ENCODE data around the gene ARHGEF7. TPM values are rescaled to one million over a fixed set of nuclear protein-coding genes. Genes with fewer than 3 reads are reported as not detected.
A peak's percentile ranks its signal among the peaks of the same experiment; 100 is the strongest.

Gene ARHGEF7
- polyA plus RNA-seq, 3 donors from 2014 or later: 7.8 to 16.4 (median 7.9) TPM

DNA sequence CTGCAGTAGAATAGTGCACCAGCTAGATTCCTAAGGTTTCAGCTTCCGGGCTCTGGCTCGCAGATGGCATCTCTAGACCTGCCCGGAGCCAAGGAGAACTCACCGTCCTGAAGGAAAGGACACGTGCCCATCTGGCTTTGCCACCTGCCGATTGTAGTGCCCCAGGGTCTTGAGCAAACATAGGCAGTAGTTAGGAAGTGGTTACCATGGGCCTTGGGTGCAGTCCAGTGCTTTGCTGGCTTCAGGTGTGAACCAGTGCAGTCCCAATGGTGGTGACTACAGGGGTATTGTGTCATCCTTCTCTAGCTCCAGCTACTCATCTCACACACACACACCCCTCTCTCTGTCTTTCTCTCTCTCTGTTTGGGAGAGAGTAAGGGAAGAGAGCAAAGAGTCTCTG lies 143.9 kb downstream of the ARHGEF7 start:
- peaks cover 18 to 38% of the 10 kb centered on the region in 2 donors for H3K4me1 Mint-ChIP-seq
- H3K27ac Mint-ChIP-seq: no peak overlapping the region
- no peak overlapping the region for H3K4me3 Mint-ChIP-seq
- H3K9me3 Mint-ChIP-seq: peaks cover 0 to 14% (median 6%) of the 10 kb centered on the region in 6 donors
- H3K36me3 Mint-ChIP-seq: peaks cover 30 to 49% (median 33%) of the 10 kb centered on the region in 3 donors
- peaks cover 0 to 3% (median 3%) of the 10 kb centered on the region in 3 donors for H3K27me3 Mint-ChIP-seq (ENCODE audit: low read depth in 3 of 3)
- DNase-seq: no peak

DNA sequence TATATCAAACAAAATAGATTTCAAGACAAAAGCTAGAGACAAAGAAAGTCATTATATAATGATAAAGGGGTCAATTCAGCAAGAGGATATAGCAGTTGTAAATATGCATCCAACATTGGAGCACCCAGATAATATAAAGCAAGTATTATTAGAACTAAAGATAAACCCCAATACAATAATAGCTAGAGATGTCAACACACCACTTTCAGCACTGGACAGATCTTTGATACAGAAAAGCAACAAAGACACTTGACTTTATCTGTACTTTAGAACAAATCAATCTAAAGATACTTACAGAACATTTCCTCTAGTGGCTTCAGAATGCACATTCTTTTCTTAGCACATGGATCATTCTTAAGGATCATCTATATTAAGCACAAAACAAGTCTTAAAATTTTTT lies 146.2 kb downstream of the ARHGEF7 start:
- Mint-ChIP-seq H3K9me3 (peaks cover 0 to 14% (median 6%) of the 10 kb centered on the region in 6 donors), H3K36me3 (peaks cover 26 to 39% (median 29%) of the 10 kb centered on the region in 3 donors), H3K27me3 (ENCODE audit: low read depth in 3 of 3) (peaks cover 0 to 5% (median 0%) of the 10 kb centered on the region in 3 donors), H3K4me1 (peaks cover 36 to 48% of the 10 kb centered on the region in 2 donors), H3K27ac (no peak overlapping the region), H3K4me3 (no peak overlapping the region)
- DNase-seq: no peak

DNA sequence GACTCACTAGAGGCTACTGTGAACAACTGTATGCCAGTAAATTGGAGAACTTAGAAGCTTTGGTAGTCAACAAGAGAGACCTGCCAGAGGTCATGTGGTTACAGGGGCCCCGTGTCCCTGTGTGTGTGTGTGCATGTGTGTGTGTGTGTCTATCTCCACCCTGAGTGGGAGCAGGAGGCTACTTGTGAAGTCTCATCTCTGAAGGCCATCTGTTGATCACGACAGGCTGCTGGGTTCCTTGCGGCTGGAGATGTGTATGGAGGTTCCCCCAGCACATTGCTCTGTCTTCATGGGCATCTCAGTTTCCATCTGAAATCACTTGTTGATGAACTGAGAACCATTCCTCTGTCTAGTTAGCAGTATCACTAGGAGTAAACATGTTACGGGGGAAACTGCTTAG lies 147.2 kb downstream of the ARHGEF7 start:
- Mint-ChIP-seq H3K27ac (peak overlapping the region in 2 of 6 donors; percentile 10 to 79), H3K9me3 (peaks cover 0 to 14% (median 6%) of the 10 kb centered on the region in 6 donors), H3K4me3 (no peak overlapping the region), H3K4me1 (peaks cover 38 to 46% of the 10 kb centered on the region in 2 donors), H3K36me3 (peaks cover 16 to 32% (median 22%) of the 10 kb centered on the region in 3 donors), H3K27me3 (ENCODE audit: low read depth in 3 of 3) (peaks cover 0 to 9% (median 0%) of the 10 kb centered on the region in 3 donors)
- no peak for DNase-seq

DNA sequence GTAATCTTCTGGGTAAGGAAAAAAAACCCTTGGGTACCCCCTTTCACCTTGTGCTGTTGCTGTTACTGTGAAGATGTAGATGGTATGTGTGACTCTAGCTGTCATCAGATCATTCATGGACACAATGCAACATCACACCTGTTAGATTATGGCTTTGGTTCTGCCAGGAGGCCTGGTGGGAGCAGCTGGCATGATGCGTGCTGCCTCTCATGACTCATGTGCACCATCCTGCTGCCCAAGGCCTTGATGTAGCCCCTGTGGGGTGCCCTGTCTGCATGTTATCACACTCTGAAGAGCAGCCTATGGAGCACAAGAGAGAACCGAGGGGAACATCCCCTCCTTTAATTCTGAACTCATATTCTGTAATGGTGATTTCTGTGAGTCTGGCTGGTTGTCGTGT lies 147.6 kb downstream of the ARHGEF7 start:
- peaks cover 0 to 9% (median 0%) of the 10 kb centered on the region in 3 donors for H3K27me3 Mint-ChIP-seq (ENCODE audit: low read depth in 3 of 3)
- peaks cover 0 to 14% (median 6%) of the 10 kb centered on the region in 6 donors for H3K9me3 Mint-ChIP-seq
- peaks cover 16 to 32% (median 22%) of the 10 kb centered on the region in 3 donors for H3K36me3 Mint-ChIP-seq
- peak overlapping the region in 2 of 6 donors; percentile 19 to 79 for H3K27ac Mint-ChIP-seq
- peaks cover 38 to 45% of the 10 kb centered on the region in 2 donors for H3K4me1 Mint-ChIP-seq
- no peak overlapping the region for H3K4me3 Mint-ChIP-seq
- DNase-seq: no peak

DNA sequence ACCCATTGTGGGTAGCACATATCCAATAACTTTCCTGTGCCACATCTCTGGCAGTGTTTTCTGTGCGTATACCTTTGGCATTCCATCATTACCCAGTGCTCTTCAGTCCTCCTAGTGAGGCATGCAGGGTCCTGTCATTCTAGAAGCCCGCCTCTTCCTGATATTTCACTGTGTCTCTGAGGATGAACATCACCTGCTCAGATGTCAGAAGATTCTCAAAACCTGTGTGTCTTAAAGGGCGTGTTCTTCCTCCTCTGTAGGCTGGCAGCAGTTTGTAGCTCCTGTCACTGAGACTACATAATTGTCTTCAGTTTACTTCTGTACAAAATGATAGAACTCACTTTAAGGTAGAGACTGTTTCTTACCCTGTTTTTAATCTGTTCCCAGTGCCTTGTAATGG lies 148.5 kb downstream of the ARHGEF7 start:
- peaks cover 38 to 45% of the 10 kb centered on the region in 2 donors for H3K4me1 Mint-ChIP-seq
- peaks cover 8 to 27% (median 17%) of the 10 kb centered on the region in 3 donors for H3K36me3 Mint-ChIP-seq
- H3K9me3 Mint-ChIP-seq: peaks cover 0 to 14% (median 6%) of the 10 kb centered on the region in 6 donors
- H3K4me3 Mint-ChIP-seq: no peak overlapping the region
- H3K27me3 Mint-ChIP-seq (ENCODE audit: low read depth in 3 of 3): peaks cover 0 to 9% (median 0%) of the 10 kb centered on the region in 3 donors
- DNase-seq: no peak
- H3K27ac Mint-ChIP-seq: peak overlapping the region in 2 of 6 donors; percentile 25 to 40

DNA sequence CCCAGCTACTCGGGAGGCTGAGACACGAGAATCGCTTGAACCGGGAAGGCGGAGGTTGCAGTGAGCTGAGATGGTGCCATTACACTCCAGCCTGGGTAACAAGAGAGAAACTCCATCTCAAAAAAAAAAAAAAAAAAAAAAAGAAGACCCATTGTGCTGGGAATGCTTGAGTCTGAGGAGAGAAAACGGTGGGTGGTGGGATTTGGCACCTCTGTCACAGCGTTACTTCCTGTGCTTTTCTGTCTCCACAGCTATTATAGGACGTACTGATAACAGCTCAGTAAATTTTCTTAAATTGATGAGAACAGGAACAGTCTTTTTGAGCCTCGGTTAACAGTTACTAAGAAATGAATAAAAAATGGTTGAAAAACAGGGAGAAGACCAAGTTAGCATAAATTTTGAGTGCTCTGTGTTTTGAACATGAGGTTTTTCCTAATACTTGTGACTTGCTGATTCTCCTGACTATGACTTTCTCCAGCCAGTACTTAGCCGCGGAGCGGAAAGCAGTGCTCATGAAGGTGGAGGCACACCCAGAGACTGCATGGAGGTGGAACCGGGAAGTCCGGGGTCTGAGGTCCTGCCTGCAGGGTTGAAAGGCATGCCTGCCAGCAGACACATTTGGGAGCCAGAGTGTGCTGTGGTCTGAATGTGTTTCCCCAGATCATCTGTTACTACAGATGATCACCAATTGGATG lies 150.0 kb downstream of the ARHGEF7 start:
- H3K4me1 Mint-ChIP-seq: peaks cover 36 to 50% of the 10 kb centered on the region in 2 donors
- H3K27ac Mint-ChIP-seq: peak overlapping the region in 2 of 6 donors; percentile 2 to 46

DNA sequence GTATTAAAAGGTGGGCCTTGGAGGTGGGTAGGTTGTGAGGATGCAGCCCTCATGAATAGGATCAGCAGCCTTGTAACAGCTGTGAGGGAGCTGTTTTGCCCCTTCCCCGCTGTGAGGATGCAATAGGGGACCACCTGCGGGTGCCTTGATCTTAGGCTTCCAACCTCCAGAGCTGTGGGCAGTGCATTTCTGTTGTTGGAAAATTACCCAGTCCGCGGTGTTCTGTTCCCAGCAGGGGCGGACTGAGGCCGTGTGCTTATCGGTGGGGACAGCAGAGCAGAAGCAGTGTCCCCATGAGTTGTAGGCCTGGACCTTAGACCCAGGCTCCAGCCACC lies 150.6 kb downstream of the ARHGEF7 start:
- Mint-ChIP-seq H3K9me3 (no peaks in the 10 kb centered on the region), H3K4me1 (peaks cover 38 to 55% of the 10 kb centered on the region in 2 donors), H3K27ac (no peak overlapping the region), H3K36me3 (peaks cover 0 to 18% (median 7%) of the 10 kb centered on the region in 3 donors), H3K4me3 (no peak overlapping the region), H3K27me3 (ENCODE audit: low read depth in 3 of 3) (peaks cover 0 to 8% (median 0%) of the 10 kb centered on the region in 3 donors)
- no peak for DNase-seq

More for the DNA sequence above, 150.0 kb downstream of the ARHGEF7 start:
- Mint-ChIP-seq H3K36me3 (peaks cover 0 to 18% (median 10%) of the 10 kb centered on the region in 3 donors), H3K4me3 (peak overlapping the region in 2 of 5 donors; percentile 4 to 18), H3K9me3 (peaks cover 0 to 2% (median 0%) of the 10 kb centered on the region in 6 donors), H3K27me3 (ENCODE audit: low read depth in 3 of 3) (peaks cover 0 to 8% (median 0%) of the 10 kb centered on the region in 3 donors)
- DNase-seq: no peak

DNA sequence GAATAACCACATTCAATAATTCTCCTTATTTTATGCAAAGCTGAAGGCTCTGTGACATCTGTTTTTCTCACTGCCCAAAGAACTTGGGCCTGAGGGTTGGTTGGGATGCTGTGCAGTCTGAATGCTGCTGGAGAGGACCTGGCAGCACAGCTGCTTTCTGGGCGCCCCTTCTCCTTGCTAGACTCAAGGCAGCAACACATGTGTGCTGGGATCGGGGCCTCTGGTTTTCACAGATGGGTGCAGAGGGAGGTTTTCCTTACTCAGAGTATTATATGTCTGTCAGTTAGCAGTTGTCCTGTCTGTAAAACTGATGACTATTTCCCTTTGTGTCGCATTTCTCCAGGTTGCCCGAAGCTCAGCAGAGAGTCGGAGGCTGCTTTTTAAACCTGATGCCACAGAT lies 152.1 kb downstream of the ARHGEF7 start:
- DNase-seq: no peak
- Mint-ChIP-seq H3K27me3 (ENCODE audit: low read depth in 3 of 3) (peaks cover 0 to 9% (median 0%) of the 10 kb centered on the region in 3 donors), H3K36me3 (peaks cover 0 to 18% (median 7%) of the 10 kb centered on the region in 3 donors), H3K9me3 (no peaks in the 10 kb centered on the region), H3K27ac (no peak overlapping the region), H3K4me3 (no peak overlapping the region), H3K4me1 (peaks cover 36 to 50% of the 10 kb centered on the region in 2 donors)

DNA sequence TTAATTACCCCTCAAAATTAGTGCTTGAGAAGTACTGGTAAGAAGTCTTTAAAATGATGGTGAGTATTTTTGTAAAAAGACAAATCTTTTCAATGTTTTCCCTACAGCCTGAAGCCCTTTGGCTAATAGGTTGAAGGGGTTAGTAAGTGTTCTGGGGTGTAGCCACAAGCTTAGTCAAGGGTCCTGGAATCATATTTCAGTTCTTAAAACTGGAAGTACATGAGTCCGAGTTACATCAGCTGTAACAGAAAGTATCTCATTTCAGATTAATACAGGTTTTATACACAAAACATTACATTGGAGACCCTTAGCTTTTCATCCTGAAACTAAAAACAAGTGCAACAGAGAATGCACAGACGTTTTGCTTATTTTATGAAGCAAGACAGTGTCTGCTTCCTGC lies 152.7 kb downstream of the ARHGEF7 start:
- Mint-ChIP-seq H3K27ac (no peak overlapping the region), H3K36me3 (peaks cover 0 to 18% (median 7%) of the 10 kb centered on the region in 3 donors)

DNA sequence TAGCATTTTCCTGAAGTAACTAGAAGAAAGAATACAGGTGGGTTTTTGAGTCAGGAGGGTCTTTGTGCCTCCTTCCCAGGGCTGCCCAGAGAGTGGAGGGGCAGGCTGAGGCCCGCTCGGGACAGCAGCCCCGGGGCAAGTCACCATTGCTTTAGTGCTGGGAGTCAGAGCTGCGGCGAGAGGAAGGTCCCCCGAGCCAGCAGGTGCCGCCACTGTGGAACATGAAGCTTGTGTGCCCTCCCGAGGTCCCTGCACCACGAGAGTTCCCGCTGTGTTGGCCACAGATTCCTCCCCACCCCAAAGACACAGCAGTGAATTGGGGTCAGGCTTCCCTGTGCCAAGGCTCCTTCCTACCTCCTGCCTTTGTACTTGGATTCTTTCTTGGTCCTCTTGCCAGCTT lies 154.4 kb downstream of the ARHGEF7 start:
- Mint-ChIP-seq H3K4me1 (peaks cover 18 to 34% of the 10 kb centered on the region in 2 donors), H3K4me3 (no peak overlapping the region), H3K36me3 (peaks cover 0 to 19% (median 8%) of the 10 kb centered on the region in 3 donors), H3K9me3 (no peaks in the 10 kb centered on the region), H3K27me3 (ENCODE audit: low read depth in 3 of 3) (peaks cover 0 to 8% (median 0%) of the 10 kb centered on the region in 3 donors), H3K27ac (no peak overlapping the region)
- DNase-seq: no peak

More for the DNA sequence above, 152.7 kb downstream of the ARHGEF7 start:
- no peak overlapping the region for H3K4me3 Mint-ChIP-seq
- H3K9me3 Mint-ChIP-seq: no peaks in the 10 kb centered on the region
- DNase-seq: no peak
- H3K27me3 Mint-ChIP-seq (ENCODE audit: low read depth in 3 of 3): peaks cover 0 to 9% (median 0%) of the 10 kb centered on the region in 3 donors
- peaks cover 32 to 49% of the 10 kb centered on the region in 2 donors for H3K4me1 Mint-ChIP-seq

DNA sequence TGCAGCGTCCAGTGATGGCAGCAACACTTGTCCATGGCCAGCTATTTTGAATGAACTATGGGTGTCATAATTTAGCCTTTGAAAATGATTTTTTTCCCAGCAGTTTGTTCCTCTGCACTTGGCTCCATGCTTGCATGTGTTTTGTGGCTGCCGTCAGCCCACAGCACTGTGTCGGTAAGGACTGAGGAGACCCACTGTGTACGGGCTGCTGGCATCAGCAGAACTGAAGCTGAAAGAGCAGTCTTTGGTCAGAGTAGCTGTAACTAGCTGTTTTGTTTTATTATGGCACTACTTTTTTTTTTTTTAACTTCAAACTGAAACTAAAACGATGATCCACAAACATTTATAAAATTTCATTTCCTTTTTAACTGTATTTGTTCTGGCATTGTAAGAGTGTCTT lies 155.0 kb downstream of the ARHGEF7 start:
- H3K4me3 Mint-ChIP-seq: no peak overlapping the region
- no peaks in the 10 kb centered on the region for H3K9me3 Mint-ChIP-seq
- H3K27ac Mint-ChIP-seq: peak overlapping the region in 1 of 6 donors; percentile 49
- peaks cover 0 to 8% (median 0%) of the 10 kb centered on the region in 3 donors for H3K27me3 Mint-ChIP-seq (ENCODE audit: low read depth in 3 of 3)
- H3K36me3 Mint-ChIP-seq: peaks cover 0 to 22% (median 11%) of the 10 kb centered on the region in 3 donors
- DNase-seq: no peak
- peaks cover 12 to 28% of the 10 kb centered on the region in 2 donors for H3K4me1 Mint-ChIP-seq

DNA sequence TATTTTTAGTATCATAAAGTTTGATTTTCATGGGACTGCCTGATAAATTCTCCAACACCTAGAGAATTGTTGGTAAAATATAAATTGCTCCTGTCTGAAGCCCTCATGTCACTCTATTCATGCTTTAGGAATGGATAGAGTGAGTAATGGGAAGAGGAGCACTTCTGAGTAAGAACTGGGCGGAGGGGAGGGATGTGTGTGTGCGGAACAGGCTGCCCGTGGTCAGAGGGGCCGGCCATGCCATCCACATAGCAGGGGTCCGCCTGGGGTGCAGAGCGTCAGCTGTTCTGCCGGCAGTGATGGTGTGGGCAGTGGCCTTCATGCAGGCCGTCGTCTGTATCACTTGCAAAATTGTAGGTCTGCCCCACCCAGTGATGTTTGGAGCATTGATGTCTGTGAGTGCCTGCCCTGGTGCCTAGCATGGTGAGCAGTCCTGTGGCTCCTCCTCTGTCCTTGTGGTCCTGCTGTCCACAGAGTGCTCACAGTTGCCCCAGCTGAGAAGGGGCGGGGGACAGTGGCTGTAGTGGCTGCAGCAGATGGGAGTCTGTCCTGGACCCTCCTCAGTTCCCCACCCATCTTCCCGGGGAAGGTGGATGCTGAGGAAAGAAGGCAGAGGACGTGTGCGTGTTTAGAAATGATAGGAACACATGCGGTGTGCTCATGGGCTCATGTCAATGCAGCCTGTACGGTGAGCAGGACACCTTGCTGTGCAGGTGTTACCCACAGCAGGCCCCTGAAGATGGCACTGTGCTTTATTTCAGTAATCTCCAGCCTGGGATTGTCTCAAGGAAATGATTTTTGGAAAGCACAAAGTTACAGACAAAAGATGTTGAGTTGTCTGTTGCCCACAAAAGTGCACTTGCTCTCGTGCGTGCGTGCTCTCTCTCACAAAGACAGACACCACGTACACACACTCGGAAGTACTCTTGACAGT lies 155.9 kb downstream of the ARHGEF7 start:
- H3K27me3 Mint-ChIP-seq (ENCODE audit: low read depth in 3 of 3): peaks cover 0 to 8% (median 2%) of the 10 kb centered on the region in 3 donors
- DNase-seq: no peak
- H3K4me3 Mint-ChIP-seq: no peak overlapping the region
- peaks cover 0 to 31% (median 15%) of the 10 kb centered on the region in 3 donors for H3K36me3 Mint-ChIP-seq
- peaks cover 7 to 22% of the 10 kb centered on the region in 2 donors for H3K4me1 Mint-ChIP-seq
- H3K27ac Mint-ChIP-seq: peak overlapping the region in 1 of 6 donors; percentile 67
- H3K9me3 Mint-ChIP-seq: no peaks in the 10 kb centered on the region

DNA sequence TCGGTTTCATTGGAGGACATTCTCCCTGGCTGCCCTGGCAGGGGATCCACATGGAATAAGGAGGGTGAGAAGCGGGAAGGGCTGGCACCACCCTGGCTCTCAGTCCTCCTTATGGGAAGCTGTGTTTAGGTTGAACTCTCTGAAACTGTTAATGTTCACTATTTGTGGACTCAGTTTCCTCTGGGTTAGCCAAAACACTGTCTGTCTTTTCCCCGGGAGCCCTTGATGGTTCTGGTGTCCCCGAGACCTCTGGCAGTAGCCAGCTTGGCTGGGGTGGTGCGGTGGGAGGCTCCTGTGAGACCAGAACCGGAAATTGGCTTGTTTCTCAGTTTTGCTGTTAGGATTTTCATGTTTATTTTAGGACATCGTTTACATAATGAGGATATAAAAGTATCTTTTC lies 157.0 kb downstream of the ARHGEF7 start:
- Mint-ChIP-seq H3K36me3 (peaks cover 0 to 32% (median 18%) of the 10 kb centered on the region in 3 donors), H3K27me3 (ENCODE audit: low read depth in 3 of 3) (peaks cover 0 to 3% (median 2%) of the 10 kb centered on the region in 3 donors), H3K4me3 (no peak overlapping the region), H3K9me3 (no peaks in the 10 kb centered on the region), H3K27ac (no peak overlapping the region), H3K4me1 (peaks cover 2 to 12% of the 10 kb centered on the region in 2 donors)
- DNase-seq: no peak
